Hematopoietic multipotent progenitor cell (in vitro differentiated cells): ENCODE measurements around the gene ZDHHC23. TPM values are rescaled to one million over a fixed set of nuclear protein-coding genes. Genes with fewer than 3 reads are reported as not detected.

Experiments
- DNase-seq, 3 donors: peaks; one replicate each; pipeline ENCODE4 v3.0.0-alpha.2; 2011 to 2015; ENCODE audit warnings: low read depth in 2 of 3, low spot score in 2 of 3
- total RNA-seq: library from RNA; depleted of rRNA; stranded (reverse); fragments of >200 nt; gene quantifications from one replicate; pipeline ENCODE4 v1.2.3, GENCODE V29; 2012

The ZDHHC23 gene
- total RNA-seq, 1 donor = 11.0 TPM

DNA sequence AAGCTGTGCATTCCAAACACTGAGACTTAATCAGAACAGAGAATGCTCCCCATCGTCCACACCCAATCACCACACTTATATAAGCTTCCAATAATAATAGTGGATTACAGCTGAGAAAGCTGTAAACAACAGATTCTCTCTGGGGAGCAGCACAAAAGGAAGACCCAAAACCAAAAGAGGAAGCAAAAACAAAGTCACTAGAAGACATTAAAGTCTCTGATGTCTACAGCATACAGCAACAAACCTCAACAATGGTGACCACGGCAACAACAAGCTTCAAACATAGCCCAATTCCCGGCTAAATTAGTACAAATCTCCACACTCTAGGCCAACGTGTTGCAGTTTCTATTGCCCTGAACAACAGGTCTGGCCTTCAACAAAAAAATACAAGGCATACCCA is 37.7 kb downstream of the ZDHHC23 start:
- DNase-seq = peak in 1 of 3 donors; percentile 66

- peak in 2 of 3 donors; percentile 4 to 10 for DNase-seq
Observed at GRCh38 chr3:114005481-114005880, 57.7 kb downstream of the ZDHHC23 start.

GRCh38 chr3:114011059-114011797 is 63.4 kb downstream of the ZDHHC23 start:
- DNase-seq = peak in 1 of 3 donors; percentile 14

Other genes starting within 250 kb of the ZDHHC23 start
- 82.9 TPM for gene NAA50, start 201.8 kb upstream of the ZDHHC23 start, total RNA-seq
- gene ATP6V1A, start 201.0 kb upstream of the ZDHHC23 start, total RNA-seq = 35.0 TPM
- gene GRAMD1C, start 109.2 kb upstream of the ZDHHC23 start, total RNA-seq = 2.4 TPM
- gene CCDC191, start 108.5 kb downstream of the ZDHHC23 start, total RNA-seq = 2.2 TPM
- gene QTRT2, start 108.7 kb downstream of the ZDHHC23 start, total RNA-seq = 10.8 TPM
- not detected for gene DRD3, start 231.0 kb downstream of the ZDHHC23 start, total RNA-seq